WTC11 (cell line): ENCODE results near the gene MITD1.

Experiments
- ELF4 ChIP-seq: sonication (generic); formaldehyde crosslinking; IDR thresholded peaks from 2 replicates; pipeline ENCODE4 v1.8.1; 2022; ENCODE audit warnings: low read depth, mild to moderate bottlenecking, moderate library complexity, missing genetic modification reagents
- ETV6 ChIP-seq: sonication (generic); formaldehyde crosslinking; IDR thresholded peaks from 2 replicates; pipeline ENCODE4 v1.8.1; 2022; ENCODE audit warnings: mild to moderate bottlenecking, missing genetic modification reagents
- HMGA2 ChIP-seq: fragments of 250-450 bp; sonication (Bioruptor Pico); IDR thresholded peaks from 2 replicates; pipeline ENCODE4 v1.4.0; 2021; ENCODE audit warnings: mild to moderate bottlenecking, moderate library complexity
- IRF1 ChIP-seq: sonication (generic); formaldehyde crosslinking; IDR thresholded peaks from 2 replicates; pipeline ENCODE4 v1.8.0; 2023; ENCODE audit warnings: missing genetic modification reagents
- JUN ChIP-seq: sonication (generic); formaldehyde crosslinking; IDR thresholded peaks from 2 replicates; pipeline ENCODE4 v1.8.0; 2023; ENCODE audit warnings: mild to moderate bottlenecking, missing genetic modification reagents
- ZBTB21 ChIP-seq: sonication (generic); formaldehyde crosslinking; IDR thresholded peaks from 2 replicates; pipeline ENCODE4 v1.8.1; 2023; ENCODE audit warnings: mild to moderate bottlenecking, missing genetic modification reagents, borderline replicate concordance
- TF ChIP-seq, protein P1 (sequence below): fragments of 200-600 bp; IDR thresholded peaks from 2 replicates; pipeline ENCODE4 v1.8.0; 2022; ENCODE audit warnings: antibody characterized with exemption

GRCh38 chr2:99201959-99202678 lies 21.3 kb upstream of the MITD1 start:
- TF ChIP-seq JUN (CRISPR knock-in tag) (no peak), HMGA2 (CRISPR knock-in tag) (no peak), ZBTB21 (CRISPR knock-in tag) (no peak), ETV6 (no peak), ELF4 (CRISPR knock-in tag) (no peak), IRF1 (CRISPR knock-in tag) (no peak)
- TF ChIP-seq, protein P1, sequence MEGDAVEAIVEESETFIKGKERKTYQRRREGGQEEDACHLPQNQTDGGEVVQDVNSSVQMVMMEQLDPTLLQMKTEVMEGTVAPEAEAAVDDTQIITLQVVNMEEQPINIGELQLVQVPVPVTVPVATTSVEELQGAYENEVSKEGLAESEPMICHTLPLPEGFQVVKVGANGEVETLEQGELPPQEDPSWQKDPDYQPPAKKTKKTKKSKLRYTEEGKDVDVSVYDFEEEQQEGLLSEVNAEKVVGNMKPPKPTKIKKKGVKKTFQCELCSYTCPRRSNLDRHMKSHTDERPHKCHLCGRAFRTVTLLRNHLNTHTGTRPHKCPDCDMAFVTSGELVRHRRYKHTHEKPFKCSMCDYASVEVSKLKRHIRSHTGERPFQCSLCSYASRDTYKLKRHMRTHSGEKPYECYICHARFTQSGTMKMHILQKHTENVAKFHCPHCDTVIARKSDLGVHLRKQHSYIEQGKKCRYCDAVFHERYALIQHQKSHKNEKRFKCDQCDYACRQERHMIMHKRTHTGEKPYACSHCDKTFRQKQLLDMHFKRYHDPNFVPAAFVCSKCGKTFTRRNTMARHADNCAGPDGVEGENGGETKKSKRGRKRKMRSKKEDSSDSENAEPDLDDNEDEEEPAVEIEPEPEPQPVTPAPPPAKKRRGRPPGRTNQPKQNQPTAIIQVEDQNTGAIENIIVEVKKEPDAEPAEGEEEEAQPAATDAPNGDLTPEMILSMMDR: peak; percentile 32; the same call in 1 of the 2 replicates
